Measurements from ENCODE around the gene ZBTB7B.
A peak's percentile ranks its signal among the peaks of the same experiment; 100 is the strongest.

The ZBTB7B gene

GRCh38 chr1:155022927-155023236 lies 20.3 kb downstream of the ZBTB7B start:
- peak overlapping the region; percentile 76 for H3K27ac ChIP-seq
- peak; percentile 19 for TF ChIP-seq CTCF (conservative IDR thresholded peaks at IDR 0.05)

- H3K27ac ChIP-seq = peak overlapping the region; percentile 76
- TF ChIP-seq CTCF (conservative IDR thresholded peaks at IDR 0.05) = no peak
These were observed 21.0 kb downstream of the ZBTB7B start for GRCh38 chr1:155023627-155024026.

GRCh38 chr1:155024315-155024714 lies 21.7 kb downstream of the ZBTB7B start:
- no peak for TF ChIP-seq CTCF (conservative IDR thresholded peaks at IDR 0.05)
- H3K27ac ChIP-seq = no peak overlapping the region

- TF ChIP-seq CTCF (conservative IDR thresholded peaks at IDR 0.05) = no peak
- H3K27ac ChIP-seq = no peak overlapping the region
These were observed 23.6 kb downstream of the ZBTB7B start for GRCh38 chr1:155026154-155026553.

GRCh38 chr1:155026588-155026987 lies 24.0 kb downstream of the ZBTB7B start:
- no peak overlapping the region for H3K27ac ChIP-seq
- no peak for TF ChIP-seq CTCF (conservative IDR thresholded peaks at IDR 0.05)

- TF ChIP-seq CTCF (conservative IDR thresholded peaks at IDR 0.05) = no peak
- no peak overlapping the region for H3K27ac ChIP-seq
These were observed 27.1 kb downstream of the ZBTB7B start for GRCh38 chr1:155029513-155030242.

GRCh38 chr1:155030243-155030795 lies 27.7 kb downstream of the ZBTB7B start:
- no peak overlapping the region for H3K27ac ChIP-seq
- no peak for TF ChIP-seq CTCF (conservative IDR thresholded peaks at IDR 0.05)
